Panc1 (cell line): ENCODE data around the gene ZKSCAN4. TPM values are rescaled to one million over a fixed set of nuclear protein-coding genes. Genes with fewer than 3 reads are reported as not detected.

ENCODE experiments used
- ATAC-seq: fragments of 200-7000 bp; cut with Tn5 transposase; 2 replicates; pipeline ENCODE4 v1.9.1; 2020; ENCODE audit warnings: mild to moderate bottlenecking, moderate library complexity
- BruUV-seq: library from RNA; stranded (reverse); fragments of 400-500 nt; replicated peaks from 2 replicates; lab custom pipeline; 2021; lab: Mats Ljungman, UMichigan
- CTCF ChIA-PET: fragments of 300-600 bp; sonication (Branson Sonifier 250); formaldehyde crosslinking; loops from one replicate; lab custom pipeline; 2022; ENCODE audit warnings: antibody characterized with exemption; lab: Charles Lee
- POLR2A ChIA-PET: fragments of 300-600 bp; sonication (Branson Sonifier 250); formaldehyde crosslinking; loops from one replicate; lab custom pipeline; 2022; ENCODE audit warnings: antibody characterized with exemption; lab: Charles Lee
- DNase-seq: peaks from one replicate; pipeline ENCODE4 v3.0.0-alpha.2; 2010; ENCODE audit warnings: low read depth, low spot score
- H3K27ac ChIP-seq: 2 replicates; pipeline ENCODE4 v1.5.1; 2011; ENCODE audit warnings: mild to moderate bottlenecking, low read length, inconsistent platforms
- H3K27me3 ChIP-seq: fragments of 200-500 bp; sonication (Bioruptor generic); 2 replicates; pipeline ENCODE4 v1.6.0; 2014; ENCODE audit warnings: low read length, inconsistent platforms; ENCODE audit not compliant: control insufficient read depth, insufficient read depth
- H3K36me3 ChIP-seq: fragments of 200-500 bp; sonication (Bioruptor generic); 2 replicates; pipeline ENCODE4 v1.5.1; 2014; ENCODE audit warnings: inconsistent platforms, mild to moderate bottlenecking, low read length, moderate library complexity; ENCODE audit not compliant: control insufficient read depth, insufficient read depth
- H3K4me1 ChIP-seq: 2 replicates; pipeline ENCODE4 v1.5.1; 2011; ENCODE audit warnings: inconsistent platforms, mild to moderate bottlenecking, low read length, moderate library complexity; ENCODE audit not compliant: control insufficient read depth, insufficient read depth
- H3K4me3 ChIP-seq, 2 experiments: 2 replicates each; pipeline ENCODE4 v1.5.1; 2011 to 2012; ENCODE audit warnings: low read depth in 2 of 2, low read length in 2 of 2, mild to moderate bottlenecking in 2 of 2, inconsistent platforms in 1 of 2, moderate library complexity in 1 of 2
- H3K9me3 ChIP-seq: fragments of 200-500 bp; sonication (Bioruptor generic); 2 replicates; pipeline ENCODE4 v1.5.1; 2014; ENCODE audit warnings: low read depth, mild to moderate bottlenecking, inconsistent platforms, low read length, moderate library complexity; ENCODE audit not compliant: control insufficient read depth, insufficient read depth
- POLR2AphosphoS5 ChIP-seq: IDR thresholded peaks from 2 replicates; pipeline ENCODE4 v1.6.1; 2012; ENCODE audit warnings: mild to moderate bottlenecking, low read depth, low read length, moderate library complexity
- REST ChIP-seq, 2 experiments: IDR thresholded peaks; 2 replicates each; pipeline ENCODE4 v1.6.1; 2011 to 2012; ENCODE audit warnings: low read depth in 2 of 2, control low read depth in 1 of 2, low read length in 1 of 2, mild to moderate bottlenecking in 1 of 2, moderate library complexity in 1 of 2; ENCODE audit not compliant: insufficient read depth in 1 of 2
- SIN3A ChIP-seq: IDR thresholded peaks from 2 replicates; pipeline ENCODE4 v1.6.1; 2012; ENCODE audit warnings: low read depth, mild to moderate bottlenecking, low read length, moderate library complexity, borderline replicate concordance; ENCODE audit not compliant: insufficient read depth
- TCF7L2 ChIP-seq: IDR thresholded peaks from 2 replicates; pipeline ENCODE4 v1.6.1; 2011; ENCODE audit warnings: mild to moderate bottlenecking, low read depth, low read length, inconsistent platforms
- in situ Hi-C: cut with HindIII; loops from 2 replicates; pipeline ENCODE4 v1.10.0; 2016; ENCODE audit warnings: low sequenced_read_pairs, low pct_unique_long_range_greater_than_20kb
- intact Hi-C: fragments of 100-400 bp; cut with micrococcal nuclease; formaldehyde crosslinking; loops from one replicate; pipeline ENCODE4 v1.10.0; 2022; ENCODE audit not compliant: unreplicated experiment
- total RNA-seq: library from RNA; stranded (reverse); gene quantifications from one replicate; pipeline ENCODE4 v1.2.1, GENCODE V29; 2021; ENCODE audit not compliant: unreplicated experiment
- TF ChIP-seq, protein P1 (sequence below): fragments of 450-650 bp; IDR thresholded peaks from 2 replicates; pipeline ENCODE4 v1.5.1; 2017; ENCODE audit warnings: mild to moderate bottlenecking

ZKSCAN4 gene
- total RNA-seq, 1 experiment from 2014 or later = 4.4 TPM

DNA sequence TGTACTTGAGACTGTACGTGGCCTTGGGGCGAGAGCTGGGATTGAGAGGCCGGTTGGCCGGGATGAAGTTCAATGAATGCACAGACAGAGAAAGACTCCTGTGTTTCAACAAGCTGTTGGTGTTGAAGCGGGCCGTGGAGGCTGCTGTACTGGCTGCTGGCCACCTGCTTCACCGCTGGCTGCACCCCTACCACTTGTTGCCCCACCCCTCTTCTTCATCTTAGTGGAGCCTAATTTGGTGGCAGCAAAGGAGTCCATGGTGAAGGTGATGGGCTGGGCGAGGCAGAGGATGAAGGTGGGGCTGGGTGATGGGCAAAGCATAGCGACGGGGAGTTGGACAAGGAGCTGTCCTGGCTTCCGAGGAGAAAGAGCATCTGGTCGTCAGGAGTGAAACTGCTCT is 34.2 kb downstream of the ZKSCAN4 start:
- peaks cover 33% of the 10 kb centered on the region for H3K4me1 ChIP-seq
- no TSS peak for BruUV-seq
- ATAC-seq (no peak), DNase-seq (no peak)
- ChIA-PET POLR2A (interaction anchor here (0.7 to 0.8 kb wide), 2 partner anchors 18 to 121 kb away, joined by 3 to 4 read pairs; no protein-coding TSS in a partner anchor), CTCF (no interaction called here)
- in situ Hi-C loops (no loop called here), intact Hi-C loops (no loop called here)
- no peaks in the 10 kb centered on the region for H3K9me3 ChIP-seq
- peak overlapping the region; percentile 92 for H3K27ac ChIP-seq
- TF ChIP-seq POLR2AphosphoS5 (no peak), SIN3A (no peak), REST (IDR thresholded peaks at IDR 0.05; ENCODE audit: insufficient read depth in 1 of 2, low read depth in 2 of 2, low read length in 1 of 2) (no peak), TCF7L2 (no peak)
- TF ChIP-seq, protein P1, sequence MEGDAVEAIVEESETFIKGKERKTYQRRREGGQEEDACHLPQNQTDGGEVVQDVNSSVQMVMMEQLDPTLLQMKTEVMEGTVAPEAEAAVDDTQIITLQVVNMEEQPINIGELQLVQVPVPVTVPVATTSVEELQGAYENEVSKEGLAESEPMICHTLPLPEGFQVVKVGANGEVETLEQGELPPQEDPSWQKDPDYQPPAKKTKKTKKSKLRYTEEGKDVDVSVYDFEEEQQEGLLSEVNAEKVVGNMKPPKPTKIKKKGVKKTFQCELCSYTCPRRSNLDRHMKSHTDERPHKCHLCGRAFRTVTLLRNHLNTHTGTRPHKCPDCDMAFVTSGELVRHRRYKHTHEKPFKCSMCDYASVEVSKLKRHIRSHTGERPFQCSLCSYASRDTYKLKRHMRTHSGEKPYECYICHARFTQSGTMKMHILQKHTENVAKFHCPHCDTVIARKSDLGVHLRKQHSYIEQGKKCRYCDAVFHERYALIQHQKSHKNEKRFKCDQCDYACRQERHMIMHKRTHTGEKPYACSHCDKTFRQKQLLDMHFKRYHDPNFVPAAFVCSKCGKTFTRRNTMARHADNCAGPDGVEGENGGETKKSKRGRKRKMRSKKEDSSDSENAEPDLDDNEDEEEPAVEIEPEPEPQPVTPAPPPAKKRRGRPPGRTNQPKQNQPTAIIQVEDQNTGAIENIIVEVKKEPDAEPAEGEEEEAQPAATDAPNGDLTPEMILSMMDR = no peak
- H3K4me3 ChIP-seq = peak overlapping the region; percentile 55 to 77
- H3K27me3 ChIP-seq = no peaks in the 10 kb centered on the region
- no peaks in the 10 kb centered on the region for H3K36me3 ChIP-seq

- Histone ChIP-seq H3K36me3 (no peaks in the 10 kb centered on the region), H3K9me3 (no peaks in the 10 kb centered on the region), H3K4me3 (peak overlapping the region; percentile 41 to 60), H3K27ac (peak overlapping the region; percentile 71), H3K27me3 (no peaks in the 10 kb centered on the region), H3K4me1 (peaks cover 28% of the 10 kb centered on the region)
- DNase-seq (no peak), ATAC-seq (no peak)
- TF ChIP-seq POLR2AphosphoS5 = peak; percentile 45; the same call in 1 of the 2 replicates
- no peak for TF ChIP-seq TCF7L2
- POLR2A ChIA-PET = no interaction called here
- intact Hi-C loops = no loop called here
- BruUV-seq = no TSS peak
- in situ Hi-C loops = no loop called here
- CTCF ChIA-PET = no interaction called here
These were observed 36.6 kb downstream of the ZKSCAN4 start for GRCh38 chr6:28215425-28215824.

DNA sequence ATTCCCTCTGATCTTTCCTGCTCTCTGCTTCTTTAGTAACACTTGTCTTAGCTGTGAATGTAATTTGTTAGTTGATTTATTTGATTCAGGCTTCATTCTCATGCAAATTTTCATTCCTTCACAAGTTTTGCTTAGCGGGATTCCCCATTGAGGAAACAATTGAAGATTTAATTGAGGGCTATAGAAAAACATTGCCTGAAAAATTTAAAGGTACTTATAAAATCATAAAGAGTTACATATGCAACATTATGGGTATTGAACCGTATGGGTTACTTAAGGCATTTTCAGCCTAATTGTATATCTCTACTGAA is 38.9 kb downstream of the ZKSCAN4 start:
- no peak overlapping the region for H3K27ac ChIP-seq
- no peak for ATAC-seq
- intact Hi-C loops = loop anchor here (5.0 kb wide), 2 partner anchors 71 to 311 kb away; partner anchors contain the start of gene ZKSCAN8
- DNase-seq = no peak
- H3K9me3 ChIP-seq = no peaks in the 10 kb centered on the region
- H3K36me3 ChIP-seq = no peaks in the 10 kb centered on the region
- H3K27me3 ChIP-seq = no peaks in the 10 kb centered on the region
- TF ChIP-seq, protein P1 = no peak
- peaks cover 14% of the 10 kb centered on the region for H3K4me1 ChIP-seq
- CTCF ChIA-PET = no interaction called here
- POLR2A ChIA-PET = no interaction called here
- peak overlapping the region; percentile 65 to 80; a peak in 3 of 4 replicates for H3K4me3 ChIP-seq
- no TSS peak for BruUV-seq
- in situ Hi-C loops = no loop called here
